Caco-2 (cell line): ENCODE measurements around the gene SPG7. TPM values are rescaled to one million over a fixed set of nuclear protein-coding genes. Genes with fewer than 3 reads are reported as not detected.

Experiments used
- BruUV-seq: library from RNA; stranded (reverse); fragments of 400-500 nt; replicated peaks from 2 replicates; lab custom pipeline; 2021; lab: Mats Ljungman, UMichigan
- CTCF ChIA-PET: fragments of 300-600 bp; sonication (Branson Sonifier 250); formaldehyde crosslinking; loops from one replicate; lab custom pipeline; 2022; ENCODE audit warnings: antibody characterized with exemption; lab: Charles Lee
- POLR2A ChIA-PET: fragments of 300-600 bp; sonication (Branson Sonifier 250); formaldehyde crosslinking; loops from one replicate; lab custom pipeline; 2022; ENCODE audit warnings: antibody characterized with exemption; lab: Charles Lee
- DNase-seq, 2 experiments: peaks; one replicate each; pipeline versions ENCODE4 v3.0.0 to v3.0.0-alpha.2; 2020 to 2022
- H3K27me3 ChIP-seq: replicated peaks from 2 replicates; pipeline ENCODE4 v1.6.0; 2011; ENCODE audit warnings: low read length; ENCODE audit not compliant: control insufficient read depth, insufficient read depth
- H3K36me3 ChIP-seq: 2 replicates; pipeline ENCODE4 v1.5.1; 2011; ENCODE audit warnings: low read length; ENCODE audit not compliant: control insufficient read depth, insufficient read depth
- H3K4me1 ChIP-seq: fragments of 250-450 bp; sonication (Bioruptor Pico); 2 replicates; pipeline ENCODE4 v1.5.1; 2020; ENCODE audit warnings: mild to moderate bottlenecking
- H3K4me3 ChIP-seq: 2 replicates; pipeline ENCODE4 v1.5.1; 2011; ENCODE audit warnings: low read depth, mild to moderate bottlenecking, control low read depth, low read length
- H3K9me3 ChIP-seq: fragments of 250-450 bp; sonication (Bioruptor Pico); 2 replicates; pipeline ENCODE4 v1.5.1; 2020; ENCODE audit warnings: mild to moderate bottlenecking, moderate library complexity
- H3K27ac Mint-ChIP-seq: one replicate; pipeline ENCODE4 v1.8.0; 2022; ENCODE audit warnings: mixed read lengths; ENCODE audit not compliant: unreplicated experiment
- H3K27me3 Mint-ChIP-seq: one replicate; pipeline ENCODE4 v1.8.0; 2022; ENCODE audit warnings: mixed read lengths; ENCODE audit not compliant: insufficient read depth, unreplicated experiment
- H3K36me3 Mint-ChIP-seq: one replicate; pipeline ENCODE4 v1.8.0; 2022; ENCODE audit warnings: mild to moderate bottlenecking, mixed read lengths; ENCODE audit not compliant: insufficient read depth, unreplicated experiment
- H3K4me1 Mint-ChIP-seq: one replicate; pipeline ENCODE4 v1.8.0; 2022; ENCODE audit warnings: low read depth, mixed read lengths; ENCODE audit not compliant: unreplicated experiment
- H3K4me3 Mint-ChIP-seq: one replicate; pipeline ENCODE4 v1.8.0; 2022; ENCODE audit warnings: mild to moderate bottlenecking, moderate library complexity, mixed read lengths; ENCODE audit not compliant: unreplicated experiment
- H3K9me3 Mint-ChIP-seq: one replicate; pipeline ENCODE4 v1.8.0; 2022; ENCODE audit warnings: mixed read lengths; ENCODE audit not compliant: unreplicated experiment
- CTCF ChIP-seq, 2 experiments: fragments of 200-600 bp in 1 of 2; IDR thresholded peaks; 1 replicate in 1 of 2; 2 replicates in 1 of 2; pipeline versions ENCODE4 v1.5.1 to v1.8.0; 2011 to 2022; ENCODE audit warnings: antibody characterized with exemption in 1 of 2, control low read depth in 1 of 2, inconsistent platforms in 1 of 2, low read depth in 1 of 2, low read length in 1 of 2, mild to moderate bottlenecking in 1 of 2, moderate library complexity in 1 of 2; ENCODE audit not compliant: insufficient read depth in 1 of 2, severe bottlenecking in 1 of 2, unreplicated experiment in 1 of 2
- intact Hi-C: fragments of 100-400 bp; cut with micrococcal nuclease; formaldehyde crosslinking; loops from one replicate; pipeline ENCODE4 v1.10.0; 2022; ENCODE audit not compliant: unreplicated experiment
- total RNA-seq: library from RNA; stranded (reverse); gene quantifications from 2 replicates; pipeline ENCODE4 v1.2.3, GENCODE V29; 2022

Gene SPG7
- total RNA-seq, 1 experiment from 2014 or later = 159 TPM

- ChIA-PET CTCF (no interaction called here), POLR2A (interaction anchor here (0.6 kb wide), 1 partner anchor 24 kb away, joined by 3 read pairs; no protein-coding TSS in a partner anchor)
- Histone ChIP-seq H3K9me3 (peaks cover 21% of the 10 kb centered on the region), H3K4me3 (no peak overlapping the region), H3K4me1 (no peaks in the 10 kb centered on the region), H3K36me3 (peaks cover 6% of the 10 kb centered on the region), H3K27me3 (no peaks in the 10 kb centered on the region)
- peaks cover 41% of the 10 kb centered on the region for H3K36me3 Mint-ChIP-seq
- H3K27me3 Mint-ChIP-seq = no peaks in the 10 kb centered on the region
- no peaks in the 10 kb centered on the region for H3K9me3 Mint-ChIP-seq
- no peak overlapping the region for H3K4me3 Mint-ChIP-seq
- DNase-seq = no peak
- BruUV-seq = no TSS peak
- intact Hi-C loops = no loop called here
- TF ChIP-seq CTCF (IDR thresholded peaks at IDR 0.05; ENCODE audit: insufficient read depth in 1 of 2, low read depth in 1 of 2, low read length in 1 of 2, severe bottlenecking in 1 of 2, unreplicated experiment in 1 of 2) = no peak
- H3K27ac Mint-ChIP-seq = no peak overlapping the region
- no peaks in the 10 kb centered on the region for H3K4me1 Mint-ChIP-seq
These were observed 75.9 kb downstream of the SPG7 start for GRCh38 chr16:89583895-89584644.

- no peak overlapping the region for H3K4me3 Mint-ChIP-seq
- BruUV-seq = no TSS peak
- CTCF ChIA-PET = no interaction called here
These were observed 76.8 kb downstream of the SPG7 start for GRCh38 chr16:89584768-89585549.

More at GRCh38 chr16:89584768-89585549, 76.8 kb downstream of the SPG7 start:
- POLR2A ChIA-PET = no interaction called here
- H3K4me1 Mint-ChIP-seq = no peaks in the 10 kb centered on the region
- peak overlapping the region; percentile 71 for H3K27ac Mint-ChIP-seq
- no peaks in the 10 kb centered on the region for H3K4me1 ChIP-seq
- H3K27me3 Mint-ChIP-seq = no peaks in the 10 kb centered on the region
- intact Hi-C loops = no loop called here
- H3K27me3 ChIP-seq = no peaks in the 10 kb centered on the region
- DNase-seq = no peak
- peaks cover 22% of the 10 kb centered on the region for H3K9me3 ChIP-seq
- peaks cover 3% of the 10 kb centered on the region for H3K36me3 ChIP-seq
- TF ChIP-seq CTCF (IDR thresholded peaks at IDR 0.05; ENCODE audit: insufficient read depth in 1 of 2, low read depth in 1 of 2, low read length in 1 of 2, severe bottlenecking in 1 of 2, unreplicated experiment in 1 of 2) = no peak
- no peaks in the 10 kb centered on the region for H3K9me3 Mint-ChIP-seq
- peaks cover 50% of the 10 kb centered on the region for H3K36me3 Mint-ChIP-seq
- no peak overlapping the region for H3K4me3 ChIP-seq
